GM23248 (cell line): ENCODE measurements around the gene CDCA7L.

Experiments used
- EZH2 ChIP-seq: fragments of 200-600 bp; sonication (generic); IDR thresholded peaks from 2 replicates; pipeline ENCODE4 v1.6.1; 2018; ENCODE audit warnings: antibody characterized with exemption, mild to moderate bottlenecking; ENCODE audit not compliant: insufficient read depth, poor library complexity, severe bottlenecking
- EZH2phosphoT487 ChIP-seq: fragments of 200-600 bp; sonication (generic); IDR thresholded peaks from 2 replicates; pipeline ENCODE4 v1.6.1; 2018; ENCODE audit warnings: antibody characterized with exemption, moderate library complexity, mild to moderate bottlenecking, low read depth; ENCODE audit not compliant: insufficient read depth

DNA sequence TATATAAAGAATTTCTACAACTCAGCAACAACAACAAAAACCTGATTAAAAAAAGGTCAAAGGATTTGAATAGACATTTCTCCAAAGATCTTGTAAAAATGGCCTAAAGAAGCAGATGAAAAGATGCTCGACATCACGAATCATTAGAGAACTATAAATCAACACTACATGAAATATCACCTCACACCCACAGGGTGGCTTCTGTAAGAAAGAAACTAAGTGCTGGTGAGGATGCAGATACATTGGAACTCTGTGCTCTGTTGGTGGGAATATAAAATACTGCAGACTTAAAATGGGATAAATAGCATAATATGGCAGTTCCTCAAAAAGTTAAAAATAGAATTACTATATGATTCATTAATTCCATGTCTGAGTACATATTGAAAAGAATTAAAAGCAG lies 38.3 kb upstream of the CDCA7L start:
- TF ChIP-seq EZH2phosphoT487 (no peak), EZH2 (no peak)
